ENCODE results near the gene CNTNAP2. TPM values are rescaled to one million over a fixed set of nuclear protein-coding genes. Genes with fewer than 3 reads are reported as not detected.

The CNTNAP2 gene
- 47.8 and 60.0 TPM in 2 replicates for total RNA-seq (2021)
- percentile 30 among the genes with signal in this experiment for Bru-seq, nascent RNA
- percentile 29 among the genes with signal in this experiment for BruChase-seq, experiment 1, labeled RNA remaining after a 2-hour chase
- percentile 43 among the genes with signal in this experiment for BruChase-seq, experiment 2, labeled RNA remaining after a 6-hour chase
- long read RNA-seq, full-length matches to known transcripts: 92 of 129 reads
- long read RNA-seq, partial matches to known transcripts: 4 of 129 reads
- long read RNA-seq, other reads (novel, unspliced or antisense): 33 of 129 reads

GRCh38 chr7:146116521-146117222 is at the start of gene CNTNAP2:
Gene CNTNAP2, plus strand, starts transcription at chr7:146116801. Its CDS starts 76 bp downstream, at chr7:146116877.
- Histone ChIP-seq H3K27ac (ENCODE audit: low read depth, low read length, poor library complexity, severe bottlenecking) (no peak within 1 kb of the TSS), H3K9me3 (ENCODE audit: low read depth, low read length, poor library complexity, severe bottlenecking) (no peaks in the 10 kb centered on the region), H3K4me3 (ENCODE audit: low read depth, low read length, poor library complexity, severe bottlenecking) (peak within 1 kb of the TSS; percentile 47), H3K27me3 (replicated peaks; ENCODE audit: insufficient read depth, low read depth, low read length, poor library complexity) (peaks cover 20% of the 10 kb centered on the region), H3K4me1 (ENCODE audit: insufficient read depth, low read length, poor library complexity, severe bottlenecking) (no peaks in the 10 kb centered on the region), H3K36me3 (ENCODE audit: insufficient read depth, low read length, poor library complexity, severe bottlenecking) (no peaks in the 10 kb centered on the region)
- TF ChIP-seq EZH2 (IDR thresholded peaks at IDR 0.05; ENCODE audit: borderline replicate concordance, low read depth, low read length, poor library complexity, severe bottlenecking): no peak
- TF ChIP-seq CTCF (conservative IDR thresholded peaks at IDR 0.05; ENCODE audit: low read depth, low read length): no peak
- DNase-seq (ENCODE audit: low spot score): peak; percentile 23
- BruUV-seq (replicated peaks): no TSS peak
- ChIA-PET POLR2A (ENCODE audit: low non-redundant PET) (no interaction called here), CTCF (no interaction called here)
- intact Hi-C loops (cut with micrococcal nuclease; ENCODE audit: unreplicated experiment): no loop called here

GRCh38 chr7:146067880-146068279 is 48.7 kb upstream of the CNTNAP2 start:
- no TSS peak for BruUV-seq (replicated peaks)
- no peak for TF ChIP-seq CTCF (conservative IDR thresholded peaks at IDR 0.05; ENCODE audit: low read depth, low read length)
- TF ChIP-seq EZH2 (IDR thresholded peaks at IDR 0.05; ENCODE audit: borderline replicate concordance, low read depth, low read length, poor library complexity, severe bottlenecking): no peak

GRCh38 chr7:146074195-146074765 is 42.3 kb upstream of the CNTNAP2 start:
- Histone ChIP-seq H3K27ac (ENCODE audit: low read depth, low read length, poor library complexity, severe bottlenecking) (no peak overlapping the region), H3K9me3 (ENCODE audit: low read depth, low read length, poor library complexity, severe bottlenecking) (no peaks in the 10 kb centered on the region), H3K36me3 (ENCODE audit: insufficient read depth, low read length, poor library complexity, severe bottlenecking) (no peaks in the 10 kb centered on the region), H3K27me3 (replicated peaks; ENCODE audit: insufficient read depth, low read depth, low read length, poor library complexity) (no peaks in the 10 kb centered on the region), H3K4me1 (ENCODE audit: insufficient read depth, low read length, poor library complexity, severe bottlenecking) (no peaks in the 10 kb centered on the region), H3K4me3 (ENCODE audit: low read depth, low read length, poor library complexity, severe bottlenecking) (no peak overlapping the region)
- intact Hi-C loops (cut with micrococcal nuclease; ENCODE audit: unreplicated experiment): no loop called here
- TF ChIP-seq EZH2 (IDR thresholded peaks at IDR 0.05; ENCODE audit: borderline replicate concordance, low read depth, low read length, poor library complexity, severe bottlenecking) (no peak), CTCF (conservative IDR thresholded peaks at IDR 0.05; ENCODE audit: low read depth, low read length) (no peak)
- DNase-seq (ENCODE audit: low spot score): no peak
- BruUV-seq (replicated peaks): no TSS peak
- ChIA-PET CTCF (no interaction called here), POLR2A (ENCODE audit: low non-redundant PET) (no interaction called here)

More at GRCh38 chr7:146067880-146068279, 48.7 kb upstream of the CNTNAP2 start:
- Histone ChIP-seq H3K9me3 (ENCODE audit: low read depth, low read length, poor library complexity, severe bottlenecking) (no peaks in the 10 kb centered on the region), H3K27me3 (replicated peaks; ENCODE audit: insufficient read depth, low read depth, low read length, poor library complexity) (no peaks in the 10 kb centered on the region), H3K27ac (ENCODE audit: low read depth, low read length, poor library complexity, severe bottlenecking) (no peak overlapping the region), H3K36me3 (ENCODE audit: insufficient read depth, low read length, poor library complexity, severe bottlenecking) (no peaks in the 10 kb centered on the region), H3K4me1 (ENCODE audit: insufficient read depth, low read length, poor library complexity, severe bottlenecking) (no peaks in the 10 kb centered on the region), H3K4me3 (ENCODE audit: low read depth, low read length, poor library complexity, severe bottlenecking) (no peak overlapping the region)
- POLR2A ChIA-PET (ENCODE audit: low non-redundant PET): no interaction called here
- peak; percentile 3 for DNase-seq (ENCODE audit: low spot score)
- intact Hi-C loops (cut with micrococcal nuclease; ENCODE audit: unreplicated experiment): no loop called here
- CTCF ChIA-PET: no interaction called here
